A549 (cell line): ENCODE data around the gene NHSL1. TPM values are rescaled to one million over a fixed set of nuclear protein-coding genes. Genes with fewer than 3 reads are reported as not detected.

ENCODE experiments used
- ATAC-seq, 2 experiments: fragments of 200-7000 bp in 1 of 2; fragments of >200 bp in 1 of 2; cut with Nextera tagmentation in 1 of 2; cut with Tn5 transposase in 1 of 2; 3 replicates each; pipeline versions ENCODE4 v1.8.0 to v1.9.1; 2018 to 2020; ENCODE audit warnings: mild to moderate bottlenecking in 1 of 2, moderate library complexity in 1 of 2
- CTCF ChIA-PET: fragments of 300-600 bp; sonication (Branson Sonifier 250); formaldehyde crosslinking; extraction: SDS; loops from one replicate; lab custom pipeline; 2021; ENCODE audit warnings: antibody characterized with exemption, inconsistent platforms; lab: Yijun Ruan, JAX
- POLR2A ChIA-PET: fragments of 350-600 bp; formaldehyde crosslinking; extraction: SDS; loops from one replicate; lab custom pipeline; 2021; ENCODE audit warnings: antibody characterized with exemption, inconsistent platforms; lab: Yijun Ruan, JAX
- DNase-seq, 2 experiments: peaks; one replicate each; pipeline versions ENCODE4 v3.0.0 to v3.0.0-alpha.2; 2011 to 2016; ENCODE audit warnings: low read depth in 1 of 2, low spot score in 1 of 2
- FAIRE-seq: peaks from 2 replicates; lab custom pipeline; 2011; peaks lifted over from hg19 to GRCh38; lab: Jason Lieb, UNC
- H3K27ac ChIP-seq, 2 experiments: fragments of >200 bp; sonication (Bioruptor Twin); formaldehyde crosslinking; 3 replicates each; pipeline ENCODE4 v1.5.1; 2016 to 2017
- H3K4me1 ChIP-seq: fragments of >200 bp; sonication (Bioruptor Twin); formaldehyde crosslinking; 3 replicates; pipeline ENCODE4 v1.6.1; 2016
- H3K4me2 ChIP-seq: fragments of >200 bp; sonication (Bioruptor Twin); formaldehyde crosslinking; 3 replicates; pipeline ENCODE4 v1.6.1; 2016
- H3K4me3 ChIP-seq: fragments of >200 bp; sonication (Bioruptor Twin); formaldehyde crosslinking; 3 replicates; pipeline ENCODE4 v1.5.1; 2016
- H3K9me3 ChIP-seq: fragments of >200 bp; sonication (Bioruptor Twin); formaldehyde crosslinking; 3 replicates; pipeline ENCODE4 v1.6.1; 2016
- CBX8 ChIP-seq: fragments of 200-600 bp; sonication (generic); IDR thresholded peaks from 2 replicates; pipeline ENCODE4 v1.6.1; 2016
- CEBPB ChIP-seq, 2 experiments: fragments of >200 bp in 1 of 2; sonication (Bioruptor Twin) in 1 of 2; formaldehyde crosslinking in 1 of 2; IDR thresholded peaks; 2 replicates each; pipeline ENCODE4 v1.6.1; 2012 to 2016
- CHD2 ChIP-seq: fragments of 150-350 bp; IDR thresholded peaks from 2 replicates; pipeline ENCODE4 v1.6.1; 2014; ENCODE audit warnings: low read length; ENCODE audit not compliant: partially characterized antibody
- CHD4 ChIP-seq: fragments of 200-600 bp; sonication (generic); IDR thresholded peaks from 2 replicates; pipeline ENCODE4 v1.6.1; 2016; ENCODE audit warnings: antibody characterized with exemption, mild to moderate bottlenecking, borderline replicate concordance
- EHF ChIP-seq: fragments of 250-450 bp; sonication (Bioruptor Pico); IDR thresholded peaks from 2 replicates; pipeline ENCODE4 v1.5.0; 2020; ENCODE audit warnings: mild to moderate bottlenecking
- EHMT2 ChIP-seq: fragments of 200-600 bp; sonication (generic); IDR thresholded peaks from 2 replicates; pipeline ENCODE4 v1.6.1; 2016; ENCODE audit warnings: antibody characterized with exemption, low read depth, mild to moderate bottlenecking, moderate library complexity
- ESRRA ChIP-seq: fragments of 150-350 bp; IDR thresholded peaks from 2 replicates; pipeline ENCODE4 v1.6.1; 2014; ENCODE audit warnings: mild to moderate bottlenecking, low read length, borderline replicate concordance
- HDAC2 ChIP-seq: fragments of 200-600 bp; sonication (generic); IDR thresholded peaks from 2 replicates; pipeline ENCODE4 v1.6.1; 2016
- HEYL ChIP-seq: fragments of 250-450 bp; sonication (Bioruptor Pico); IDR thresholded peaks from 2 replicates; pipeline ENCODE4 v1.8.0; 2021; ENCODE audit warnings: mild to moderate bottlenecking, moderate library complexity
- HOXA7 ChIP-seq: fragments of 250-450 bp; sonication (Bioruptor Pico); IDR thresholded peaks from 2 replicates; pipeline ENCODE4 v1.5.0; 2020; ENCODE audit warnings: mild to moderate bottlenecking, moderate library complexity
- HOXB13 ChIP-seq: fragments of 250-450 bp; sonication (Bioruptor Pico); IDR thresholded peaks from 2 replicates; pipeline ENCODE4 v1.5.0; 2020; ENCODE audit warnings: low read depth, mild to moderate bottlenecking, moderate library complexity
- HOXB5 ChIP-seq: fragments of 250-450 bp; sonication (Bioruptor Pico); IDR thresholded peaks from 2 replicates; pipeline ENCODE4 v1.5.0; 2020; ENCODE audit warnings: mild to moderate bottlenecking, moderate library complexity
- KDM1A ChIP-seq: fragments of 200-600 bp; sonication (generic); IDR thresholded peaks from 2 replicates; pipeline ENCODE4 v1.6.1; 2016; ENCODE audit warnings: low read depth, mild to moderate bottlenecking
- KDM5A ChIP-seq: fragments of 200-600 bp; sonication (generic); IDR thresholded peaks from 2 replicates; pipeline ENCODE4 v1.6.1; 2016; ENCODE audit warnings: antibody characterized with exemption, mild to moderate bottlenecking
- MAFK ChIP-seq: fragments of 450-650 bp; IDR thresholded peaks from 2 replicates; pipeline ENCODE4 v1.6.1; 2014; ENCODE audit not compliant: partially characterized antibody
- MAZ ChIP-seq: fragments of 150-350 bp; IDR thresholded peaks from 2 replicates; pipeline ENCODE4 v1.6.1; 2014; ENCODE audit warnings: antibody characterized with exemption, low read depth, low read length, borderline replicate concordance
- RAD21 ChIP-seq, 2 experiments: fragments of >200 bp in 1 of 2; sonication (Bioruptor Twin) in 1 of 2; formaldehyde crosslinking in 1 of 2; IDR thresholded peaks in 1 of 2; conservative IDR thresholded peaks in 1 of 2; 2 replicates in 1 of 2; 3 replicates in 1 of 2; pipeline ENCODE4 v1.6.1; 2012 to 2018; ENCODE audit warnings: inconsistent platforms in 1 of 2
- RARB ChIP-seq: fragments of 250-450 bp; sonication (Bioruptor Pico); IDR thresholded peaks from 2 replicates; pipeline ENCODE4 v1.8.0; 2021; ENCODE audit warnings: mild to moderate bottlenecking, moderate library complexity
- RNF2 ChIP-seq: fragments of 200-600 bp; sonication (generic); IDR thresholded peaks from 2 replicates; pipeline ENCODE4 v1.6.1; 2016; ENCODE audit warnings: low read depth, mild to moderate bottlenecking, antibody characterized with exemption, moderate library complexity, borderline replicate concordance
- SREBF2 ChIP-seq: fragments of 450-650 bp; IDR thresholded peaks from 2 replicates; pipeline ENCODE4 v1.6.1; 2014; ENCODE audit warnings: mild to moderate bottlenecking, moderate library complexity
- ZFP36 ChIP-seq: fragments of 450-650 bp; IDR thresholded peaks from 2 replicates; pipeline ENCODE4 v1.6.1; 2014; ENCODE audit warnings: borderline replicate concordance; ENCODE audit not compliant: partially characterized antibody
- ZNF302 ChIP-seq: fragments of 250-450 bp; sonication (Bioruptor Pico); IDR thresholded peaks from 2 replicates; pipeline ENCODE4 v1.9.0; 2021; ENCODE audit warnings: inconsistent platforms, mild to moderate bottlenecking, moderate library complexity
- WGBS: methylation state at CpG from one replicate; pipeline ENCODE4 v1.1.6; 2017; ENCODE audit errors: missing lambda C conversion rate; 5-methylcytosine and 5-hydroxymethylcytosine counted together
- polyA plus RNA-seq, 4 experiments: library from polyadenylated mRNA; depleted of rRNA in 3 of 4; stranded (reverse); fragments of >200 nt; fragmentation: RNase III in 1 of 4; extraction: RNeasy Plus Mini Kit Qiagen cat#74134 plus additional on column Dnase treatment in 1 of 4; gene quantifications; 2 replicates in 3 of 4; 3 replicates in 1 of 4; pipeline ENCODE4 v1.2.3, GENCODE V29; 2011 to 2017
- TF ChIP-seq, protein P1 (sequence below): fragments of >200 bp; sonication (Bioruptor Twin); formaldehyde crosslinking; IDR thresholded peaks from 3 replicates; pipeline ENCODE4 v1.5.1; 2016

The NHSL1 gene
- polyA plus RNA-seq, 2 of the 4 experiments (the other 2 are of a cell fraction): 1.6 to 2.8 TPM

DNA sequence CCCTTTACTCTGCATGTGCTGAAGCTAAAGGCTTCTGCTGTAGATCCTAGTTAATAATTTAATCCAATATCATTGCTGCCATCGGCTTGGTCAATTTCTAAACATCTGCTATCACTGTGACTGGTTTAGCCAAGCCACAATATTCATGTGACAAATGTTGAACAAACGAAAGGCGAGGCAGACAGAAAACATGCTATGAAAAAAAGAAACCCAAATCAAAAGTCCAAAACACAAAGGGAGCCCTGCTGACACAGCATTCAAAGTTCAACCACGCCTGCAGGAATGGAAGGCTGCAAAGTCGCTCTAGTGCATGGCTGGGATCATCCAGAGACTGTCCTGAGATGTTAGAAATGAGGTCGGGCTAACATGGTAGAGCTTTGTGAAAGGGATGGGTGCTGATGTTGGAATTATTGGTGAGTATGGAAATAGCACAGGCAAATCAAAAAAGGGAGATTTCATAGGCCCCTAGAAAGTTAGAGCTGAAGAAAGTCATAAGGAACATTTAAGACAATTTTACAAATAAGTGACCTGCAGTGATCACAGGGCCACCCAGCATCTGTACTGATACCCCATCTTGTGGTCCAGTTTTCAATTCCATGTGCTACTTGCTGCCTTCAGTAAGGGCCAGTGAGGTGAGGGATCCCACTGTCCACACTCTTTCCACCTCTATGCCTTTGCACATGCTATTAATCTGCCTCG, 8.8 kb upstream of the NHSL1 start:
- no peaks in the 10 kb centered on the region for H3K9me3 ChIP-seq
- H3K4me2 ChIP-seq: peak overlapping the region; percentile 39
- DNase-seq: peak in 1 of 2 experiments; percentile 22
- TF ChIP-seq, protein P1, sequence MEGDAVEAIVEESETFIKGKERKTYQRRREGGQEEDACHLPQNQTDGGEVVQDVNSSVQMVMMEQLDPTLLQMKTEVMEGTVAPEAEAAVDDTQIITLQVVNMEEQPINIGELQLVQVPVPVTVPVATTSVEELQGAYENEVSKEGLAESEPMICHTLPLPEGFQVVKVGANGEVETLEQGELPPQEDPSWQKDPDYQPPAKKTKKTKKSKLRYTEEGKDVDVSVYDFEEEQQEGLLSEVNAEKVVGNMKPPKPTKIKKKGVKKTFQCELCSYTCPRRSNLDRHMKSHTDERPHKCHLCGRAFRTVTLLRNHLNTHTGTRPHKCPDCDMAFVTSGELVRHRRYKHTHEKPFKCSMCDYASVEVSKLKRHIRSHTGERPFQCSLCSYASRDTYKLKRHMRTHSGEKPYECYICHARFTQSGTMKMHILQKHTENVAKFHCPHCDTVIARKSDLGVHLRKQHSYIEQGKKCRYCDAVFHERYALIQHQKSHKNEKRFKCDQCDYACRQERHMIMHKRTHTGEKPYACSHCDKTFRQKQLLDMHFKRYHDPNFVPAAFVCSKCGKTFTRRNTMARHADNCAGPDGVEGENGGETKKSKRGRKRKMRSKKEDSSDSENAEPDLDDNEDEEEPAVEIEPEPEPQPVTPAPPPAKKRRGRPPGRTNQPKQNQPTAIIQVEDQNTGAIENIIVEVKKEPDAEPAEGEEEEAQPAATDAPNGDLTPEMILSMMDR: 0 out of 3 replicates have a peak, but pooled peaks have one; percentile 8
- TF ChIP-seq MAFK: peak; percentile 58
- TF ChIP-seq HDAC2: no peak
- TF ChIP-seq, all 56 proteins: peak for 2
- peak overlapping the region in 1 of 2 experiments; percentile 54; a peak in 3 of 6 replicates for H3K27ac ChIP-seq
- ATAC-seq (peak; percentile 50 to 55; a peak in 2 of 6 replicates), FAIRE-seq (no peak)
- 44% methylated on average over 7 of the region's 7 CpGs for WGBS
- H3K4me1 ChIP-seq: peaks cover 43% of the 10 kb centered on the region
- H3K4me3 ChIP-seq: no peak overlapping the region
- POLR2A ChIA-PET: no interaction called here
- CTCF ChIA-PET: interaction anchor here (1.0 to 5.3 kb wide), 10 partner anchors 8 to 392 kb away, joined by 3 to 85 read pairs (median 7); no protein-coding TSS in a partner anchor

DNA sequence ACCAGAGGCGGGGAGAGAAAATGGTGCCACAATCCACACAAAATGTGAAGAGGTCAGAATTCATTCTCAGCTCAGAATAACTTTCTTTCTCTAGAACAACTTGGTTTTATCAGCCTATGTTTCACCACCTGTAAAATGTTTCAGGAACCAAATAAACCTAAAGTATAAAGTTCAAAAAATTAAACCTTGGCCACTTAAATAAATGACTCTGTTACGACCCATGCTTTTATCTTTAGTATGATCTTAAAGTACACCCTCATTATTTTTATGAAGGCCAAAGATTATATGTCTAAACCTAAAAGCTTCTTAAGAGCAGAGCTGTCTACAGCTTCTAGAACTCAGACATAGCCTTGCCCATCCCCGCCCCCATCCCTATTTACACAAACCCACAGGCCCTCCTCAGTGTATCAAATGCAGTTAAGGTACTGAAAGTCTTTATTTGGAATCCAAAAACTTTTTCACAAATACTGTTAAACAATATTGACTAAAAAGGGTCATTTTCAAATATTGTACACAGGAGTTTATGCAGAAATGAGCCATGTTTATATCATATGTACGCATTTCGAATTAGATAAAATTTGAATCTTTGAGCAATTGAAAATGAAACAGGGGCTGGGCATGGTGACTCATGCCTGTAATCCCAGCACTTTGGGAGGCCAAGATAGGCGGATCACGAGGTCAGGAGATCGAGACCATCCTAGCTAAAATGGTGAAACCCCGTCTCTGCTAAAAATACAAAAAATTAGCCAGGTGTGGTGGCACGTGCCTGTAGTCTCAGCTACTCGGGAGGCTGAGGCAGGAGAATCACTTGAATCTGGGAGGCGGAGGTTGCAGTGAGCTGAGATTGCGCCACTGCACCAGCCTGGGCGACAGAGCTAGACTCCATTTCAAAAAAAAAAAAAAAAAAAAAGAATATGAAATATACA, 5.7 kb upstream of the NHSL1 start:
- FAIRE-seq (no peak), ATAC-seq (no peak), DNase-seq (no peak)
- H3K4me3 ChIP-seq: no peak overlapping the region
- H3K4me1 ChIP-seq: peaks cover 55% of the 10 kb centered on the region
- WGBS: 80% methylated on average over 14 of the region's 14 CpGs
- ChIA-PET CTCF (interaction anchor here (1.0 to 2.3 kb wide), 3 partner anchors 8 to 76 kb away, joined by 3 to 7 read pairs (median 6); no protein-coding TSS in a partner anchor), POLR2A (no interaction called here)
- H3K27ac ChIP-seq: peak overlapping the region; percentile 70 to 78
- peak overlapping the region; percentile 51 for H3K4me2 ChIP-seq
- H3K9me3 ChIP-seq: no peaks in the 10 kb centered on the region
- TF ChIP-seq SREBF2 (no peak), CHD2 (no peak), RNF2 (no peak), ZFP36 (no peak), HOXB5 (CRISPR knock-in tag) (no peak), HOXB13 (CRISPR knock-in tag) (no peak), KDM1A (no peak), CEBPB (IDR thresholded peaks at IDR 0.05) (no peak), ESRRA (no peak), EHMT2 (no peak), EHF (CRISPR knock-in tag) (no peak), KDM5A (no peak), HOXA7 (CRISPR knock-in tag) (no peak), CHD4 (no peak), CBX8 (no peak), RAD21 (conservative IDR thresholded peaks at IDR 0.05 in 1 of 2, IDR thresholded peaks at IDR 0.05 in 1 of 2) (no peak), RARB (no peak), MAZ (no peak), ZNF302 (CRISPR knock-in tag) (no peak), HEYL (CRISPR knock-in tag) (no peak)
- TF ChIP-seq, all 56 proteins: peak for 0
